ENCODE measurements around the gene KIF1A.

The KIF1A gene

DNA sequence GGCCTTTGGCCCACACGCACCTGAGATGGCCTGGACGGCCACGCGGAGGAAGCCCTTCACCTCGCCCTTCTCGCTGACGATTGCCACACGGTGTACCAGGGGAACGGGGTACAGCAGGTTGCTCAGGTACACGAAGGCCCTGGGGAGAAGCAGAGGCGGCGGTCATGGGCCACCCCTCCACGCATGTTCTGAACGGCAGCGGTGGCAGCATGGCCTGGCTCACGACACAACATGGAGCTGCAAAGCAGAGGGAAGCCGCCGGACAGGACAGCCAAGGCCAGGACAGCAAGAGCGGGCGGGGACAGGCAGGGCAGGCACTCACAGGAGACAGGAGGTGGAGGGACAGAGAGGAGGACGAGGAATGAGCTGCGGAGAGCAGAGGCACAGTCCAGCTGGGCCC, 69.6 kb downstream of the KIF1A start:
- DNase-seq (ENCODE audit: low spot score), result no peak
- TF ChIP-seq, protein P1, sequence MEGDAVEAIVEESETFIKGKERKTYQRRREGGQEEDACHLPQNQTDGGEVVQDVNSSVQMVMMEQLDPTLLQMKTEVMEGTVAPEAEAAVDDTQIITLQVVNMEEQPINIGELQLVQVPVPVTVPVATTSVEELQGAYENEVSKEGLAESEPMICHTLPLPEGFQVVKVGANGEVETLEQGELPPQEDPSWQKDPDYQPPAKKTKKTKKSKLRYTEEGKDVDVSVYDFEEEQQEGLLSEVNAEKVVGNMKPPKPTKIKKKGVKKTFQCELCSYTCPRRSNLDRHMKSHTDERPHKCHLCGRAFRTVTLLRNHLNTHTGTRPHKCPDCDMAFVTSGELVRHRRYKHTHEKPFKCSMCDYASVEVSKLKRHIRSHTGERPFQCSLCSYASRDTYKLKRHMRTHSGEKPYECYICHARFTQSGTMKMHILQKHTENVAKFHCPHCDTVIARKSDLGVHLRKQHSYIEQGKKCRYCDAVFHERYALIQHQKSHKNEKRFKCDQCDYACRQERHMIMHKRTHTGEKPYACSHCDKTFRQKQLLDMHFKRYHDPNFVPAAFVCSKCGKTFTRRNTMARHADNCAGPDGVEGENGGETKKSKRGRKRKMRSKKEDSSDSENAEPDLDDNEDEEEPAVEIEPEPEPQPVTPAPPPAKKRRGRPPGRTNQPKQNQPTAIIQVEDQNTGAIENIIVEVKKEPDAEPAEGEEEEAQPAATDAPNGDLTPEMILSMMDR (IDR thresholded peaks at IDR 0.05), result no peak
- H3K27ac ChIP-seq, result no peak overlapping the region

DNA sequence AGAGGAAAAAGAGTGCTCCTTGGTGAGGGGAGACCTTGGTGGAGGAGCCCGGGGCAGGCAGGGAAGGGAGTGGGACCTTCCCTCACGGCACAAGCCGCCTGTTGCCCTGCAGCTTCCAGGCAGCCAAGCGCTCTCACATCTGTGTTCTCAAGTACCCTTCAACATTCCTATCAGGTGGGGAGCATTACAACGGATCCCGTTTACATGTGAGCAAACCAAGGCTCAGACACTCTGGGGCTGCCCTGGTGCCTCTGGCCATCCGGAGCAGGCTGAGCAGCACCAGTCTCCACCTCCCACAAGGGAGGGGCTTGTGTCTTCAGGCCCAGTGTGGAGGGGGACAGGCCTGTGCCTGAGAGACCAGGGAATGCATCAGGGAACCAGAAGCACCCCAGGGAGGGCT, 70.5 kb downstream of the KIF1A start:
- no peak overlapping the region for H3K4me3 ChIP-seq
- TF ChIP-seq, protein P1 (IDR thresholded peaks at IDR 0.05), result no peak
- DNase-seq (ENCODE audit: low spot score), result no peak
- H3K27ac ChIP-seq, result no peak overlapping the region

More for the DNA sequence above, 69.6 kb downstream of the KIF1A start:
- H3K4me3 ChIP-seq, result no peak overlapping the region

- DNase-seq (ENCODE audit: low spot score), result no peak
- H3K27ac ChIP-seq, result no peak overlapping the region
- no peak overlapping the region for H3K4me3 ChIP-seq
- TF ChIP-seq, protein P1 (IDR thresholded peaks at IDR 0.05), result no peak
Measured at GRCh38 chr2:240747256-240747655, 72.8 kb downstream of the KIF1A start.

DNA sequence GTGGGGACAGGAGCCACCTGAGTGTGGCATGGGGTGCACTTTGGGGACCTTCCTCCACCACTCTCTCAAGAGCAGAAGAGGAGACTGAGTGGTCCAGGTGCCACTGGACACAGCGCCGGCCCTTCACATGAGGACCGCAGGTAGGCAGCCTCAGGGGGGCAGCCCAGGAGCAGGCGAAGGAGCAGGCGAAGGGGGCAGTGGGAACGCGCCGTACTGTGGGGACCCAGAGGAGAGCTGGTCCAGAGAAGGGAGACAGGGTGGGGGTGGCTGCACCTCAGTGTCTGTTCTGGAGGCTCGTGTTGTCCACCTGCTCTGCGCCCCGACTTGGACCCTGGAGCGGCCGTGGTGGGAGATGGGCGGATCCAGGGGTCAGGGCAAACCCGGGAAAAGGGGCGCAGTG, 73.3 kb downstream of the KIF1A start:
- DNase-seq (ENCODE audit: low spot score), result no peak
- Histone ChIP-seq H3K4me3 (no peak overlapping the region), H3K27ac (no peak overlapping the region)
- TF ChIP-seq, protein P1 (IDR thresholded peaks at IDR 0.05), result no peak

DNA sequence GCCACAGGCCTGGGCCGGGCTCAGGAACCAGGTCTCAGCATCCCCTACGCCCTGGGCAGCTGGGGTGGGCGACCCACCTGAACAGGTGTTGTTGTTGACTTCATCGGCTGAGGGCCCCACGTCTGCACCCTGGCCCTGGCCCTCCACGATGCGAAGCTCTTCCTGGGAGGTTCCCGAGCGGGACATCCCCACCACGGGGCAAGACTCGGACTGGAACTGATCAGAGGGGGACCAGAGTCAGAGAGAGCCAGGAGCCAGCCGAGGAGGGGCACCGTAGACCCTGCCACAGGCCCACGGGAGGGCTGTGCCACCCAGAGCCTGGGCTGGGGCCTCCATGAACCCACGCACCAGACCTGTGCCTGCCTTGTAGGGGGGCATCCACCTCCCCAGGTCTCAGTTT, 74.1 kb downstream of the KIF1A start:
- H3K27ac ChIP-seq, result no peak overlapping the region
- TF ChIP-seq, protein P1 (IDR thresholded peaks at IDR 0.05), result no peak
- DNase-seq (ENCODE audit: low spot score), result no peak
- no peak overlapping the region for H3K4me3 ChIP-seq

GRCh38 chr2:240745456-240745855, 74.6 kb downstream of the KIF1A start:
- no peak overlapping the region for H3K27ac ChIP-seq
- no peak overlapping the region for H3K4me3 ChIP-seq
- no peak for DNase-seq (ENCODE audit: low spot score)
- TF ChIP-seq, protein P1 (IDR thresholded peaks at IDR 0.05), result no peak

DNA sequence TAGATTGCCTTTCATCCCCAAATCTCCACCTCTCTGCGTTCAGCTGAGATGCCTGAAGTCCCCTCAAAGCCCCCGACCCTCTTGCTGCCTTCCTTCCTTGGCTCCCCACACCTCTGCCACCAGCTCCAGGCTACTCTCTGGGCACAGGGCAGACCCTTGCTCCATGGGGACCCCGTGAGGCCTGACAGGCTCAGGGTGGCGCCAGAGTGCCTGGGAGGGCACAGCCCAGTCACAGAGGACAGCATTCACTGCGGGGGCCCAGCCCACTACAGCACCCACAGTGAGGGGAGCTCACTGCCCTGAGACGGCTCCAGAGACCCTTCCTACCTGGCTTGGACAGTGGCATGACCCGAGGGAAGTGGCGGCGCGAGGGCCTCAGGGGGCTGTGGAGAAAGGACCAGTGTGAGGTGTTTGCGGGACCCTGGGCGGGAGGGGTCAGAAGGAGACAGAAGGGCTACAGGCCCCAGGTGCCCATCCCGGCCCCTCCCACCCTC, 77.4 kb downstream of the KIF1A start:
- DNase-seq (ENCODE audit: low spot score), result no peak

More for the DNA sequence above, 77.4 kb downstream of the KIF1A start:
- no peak overlapping the region for H3K4me3 ChIP-seq
- H3K27ac ChIP-seq, result no peak overlapping the region
- TF ChIP-seq, protein P1 (IDR thresholded peaks at IDR 0.05), result no peak

Measured in coronary artery (tissue), 2 donors.